K562 (cell line): ENCODE data around the gene PSMB11. TPM values are rescaled to one million over a fixed set of nuclear protein-coding genes. Genes with fewer than 3 reads are reported as not detected.

Experiments
- ATAC-seq: fragments of 200-7000 bp; cut with Tn5 transposase; 3 replicates; pipeline ENCODE4 v1.9.1; 2020; ENCODE audit warnings: moderate library complexity
- BruUV-seq: library from RNA; stranded (reverse); fragments of 400-500 nt; replicated peaks from 2 replicates; lab custom pipeline; 2021; lab: Mats Ljungman, UMichigan
- CTCF ChIA-PET: fragments of 300-600 bp; formaldehyde crosslinking; extraction: SDS; loops from one replicate; lab custom pipeline; 2021; ENCODE audit warnings: low intra/inter-chr PET ratio; lab: Yijun Ruan, JAX
- POLR2A ChIA-PET: fragments of 300-600, 350-650 bp; sonication (Branson Sonifier 250); formaldehyde crosslinking; extraction: SDS; loops from one replicate; lab custom pipeline; 2021; ENCODE audit warnings: antibody characterized with exemption, inconsistent platforms; lab: Yijun Ruan, JAX
- DNase-seq, 4 experiments: peaks; one replicate each; pipeline versions ENCODE4 v3.0.0 to v3.0.0-alpha.2; 2011 to 2018; ENCODE audit warnings: low spot score in 3 of 4, mixed read lengths in 3 of 4; ENCODE audit errors: extremely low read depth in 1 of 4
- FAIRE-seq: peaks from 2 replicates; lab custom pipeline; 2011; peaks lifted over from hg19 to GRCh38; lab: Jason Lieb, UNC
- H2AFZ ChIP-seq: 2 replicates; pipeline ENCODE4 v1.6.0; 2011; ENCODE audit warnings: low read depth, low read length, control low read depth, inconsistent platforms
- H3K27ac ChIP-seq: fragments of 200-600 bp; 3 replicates; pipeline ENCODE4 v1.8.0; 2011; ENCODE audit warnings: low read depth, mild to moderate bottlenecking, control low read depth, inconsistent platforms, low read length, moderate library complexity, mixed read lengths; ENCODE audit errors: extremely low read depth
- H3K27me3 ChIP-seq, 2 experiments: fragments of 300-600 bp in 1 of 2; 2 replicates in 1 of 2; 3 replicates in 1 of 2; pipeline versions ENCODE4 v1.6.0 to v1.8.0; 2011; ENCODE audit warnings: inconsistent platforms in 2 of 2, low read length in 2 of 2, mild to moderate bottlenecking in 1 of 2, mixed read lengths in 1 of 2, moderate library complexity in 1 of 2; ENCODE audit not compliant: control insufficient read depth in 2 of 2, insufficient read depth in 2 of 2
- H3K36me3 ChIP-seq: fragments of 300-600 bp; 3 replicates; pipeline ENCODE4 v1.8.0; 2011; ENCODE audit warnings: mild to moderate bottlenecking, low read length, inconsistent platforms; ENCODE audit not compliant: control insufficient read depth, insufficient read depth
- H3K4me1 ChIP-seq, 2 experiments: fragments of 200-600 bp in 1 of 2; replicated peaks in 1 of 2; 2 replicates in 1 of 2; 3 replicates in 1 of 2; pipeline versions ENCODE4 v1.5.1 to v1.8.0; 2011; ENCODE audit warnings: inconsistent platforms in 2 of 2, low read length in 2 of 2, mild to moderate bottlenecking in 1 of 2, mixed read lengths in 1 of 2, moderate library complexity in 1 of 2; ENCODE audit not compliant: control insufficient read depth in 2 of 2, insufficient read depth in 2 of 2
- H3K4me2 ChIP-seq: 2 replicates; pipeline ENCODE4 v1.6.1; 2011; ENCODE audit warnings: low read length, control low read depth, inconsistent platforms, mixed read lengths; ENCODE audit not compliant: insufficient read depth
- H3K4me3 ChIP-seq: fragments of 200-600 bp; sonication (generic), shearing (Covaris generic); 2 replicates; pipeline ENCODE4 v1.5.1; 2016; ENCODE audit warnings: control low read depth, inconsistent platforms
- H3K79me2 ChIP-seq: fragments of 200-600 bp; 3 replicates; pipeline ENCODE4 v1.8.0; 2011; ENCODE audit warnings: low read length, inconsistent platforms; ENCODE audit not compliant: control insufficient read depth, insufficient read depth
- H3K9ac ChIP-seq, 2 experiments: 2 replicates each; pipeline versions ENCODE4 v1.6.0 to v1.6.1; 2011; ENCODE audit warnings: low read depth in 2 of 2, low read length in 2 of 2, control low read depth in 1 of 2, inconsistent platforms in 1 of 2, mild to moderate bottlenecking in 1 of 2, mixed read lengths in 1 of 2; ENCODE audit not compliant: insufficient read depth in 1 of 2
- H3K9me1 ChIP-seq: one replicate; pipeline ENCODE4 v1.6.0; 2011; ENCODE audit warnings: inconsistent platforms, mild to moderate bottlenecking, low read length, moderate library complexity; ENCODE audit not compliant: control insufficient read depth, insufficient read depth
- H3K9me3 ChIP-seq: replicated peaks from 2 replicates; pipeline ENCODE4 v1.5.1; 2011; ENCODE audit warnings: low read depth, low read length, inconsistent platforms; ENCODE audit not compliant: control insufficient read depth, insufficient read depth
- H4K20me1 ChIP-seq: replicated peaks from 2 replicates; pipeline ENCODE4 v1.6.1; 2011; ENCODE audit warnings: low read length, inconsistent platforms, mixed read lengths; ENCODE audit not compliant: control insufficient read depth, insufficient read depth
- ARID1B ChIP-seq: fragments of 450-650 bp; IDR thresholded peaks from 2 replicates; pipeline ENCODE4 v1.6.1; 2016; ENCODE audit warnings: antibody characterized with exemption, mild to moderate bottlenecking, inconsistent platforms
- ARID2 ChIP-seq: fragments of 450-650 bp; IDR thresholded peaks from 2 replicates; pipeline ENCODE4 v1.6.1; 2017; ENCODE audit warnings: antibody characterized with exemption, mild to moderate bottlenecking
- COPS2 ChIP-seq: fragments of 450-650 bp; conservative IDR thresholded peaks from 2 replicates; pipeline ENCODE4 v1.6.1; 2016; ENCODE audit warnings: mild to moderate bottlenecking, moderate library complexity
- E2F3 ChIP-seq: fragments of 250-450 bp; sonication (Bioruptor Pico); IDR thresholded peaks from 2 replicates; pipeline ENCODE4 v1.4.0; 2020; ENCODE audit warnings: mild to moderate bottlenecking
- EWSR1 ChIP-seq: fragments of 450-650 bp; IDR thresholded peaks from 2 replicates; pipeline ENCODE4 v1.6.1; 2018; ENCODE audit warnings: borderline replicate concordance, mild to moderate bottlenecking, low read depth, moderate library complexity; ENCODE audit not compliant: partially characterized antibody
- FOXJ3 ChIP-seq: sonication (generic); formaldehyde crosslinking; IDR thresholded peaks from 2 replicates; pipeline ENCODE4 v1.4.0; 2020; ENCODE audit warnings: mild to moderate bottlenecking, missing genetic modification reagents
- FOXM1 ChIP-seq, 2 experiments: fragments of 450-650 bp in 1 of 2; sonication (generic) in 1 of 2; formaldehyde crosslinking in 1 of 2; IDR thresholded peaks; 2 replicates each; pipeline versions ENCODE4 v1.6.1 to v1.9.0; 2017 to 2022; ENCODE audit warnings: low read depth in 2 of 2, mild to moderate bottlenecking in 2 of 2, missing genetic modification reagents in 1 of 2, moderate library complexity in 1 of 2
- HOXB6 ChIP-seq: fragments of 250-450 bp; sonication (Bioruptor Pico); IDR thresholded peaks from 2 replicates; pipeline ENCODE4 v1.5.1; 2022; ENCODE audit warnings: mild to moderate bottlenecking, borderline replicate concordance
- NFYB ChIP-seq: IDR thresholded peaks from 2 replicates; pipeline ENCODE4 v1.6.1; 2011; ENCODE audit warnings: mild to moderate bottlenecking, moderate library complexity; ENCODE audit not compliant: insufficient read length; ENCODE audit errors: extremely low read depth
- PTBP1 ChIP-seq: fragments of 200-400 bp; formaldehyde crosslinking; IDR thresholded peaks from 2 replicates; pipeline ENCODE4 v1.6.1; 2017; ENCODE audit warnings: low read depth, low read length
- ZNF121 ChIP-seq: sonication (generic); formaldehyde crosslinking; conservative IDR thresholded peaks from 2 replicates; pipeline ENCODE4 v1.8.0; 2022; ENCODE audit warnings: missing genetic modification reagents
- ZNF140 ChIP-seq: fragments of 250-450 bp; sonication (Bioruptor Pico); IDR thresholded peaks from 2 replicates; pipeline ENCODE4 v1.8.0; 2021; ENCODE audit warnings: moderate library complexity, mild to moderate bottlenecking, inconsistent platforms
- ZNF217 ChIP-seq: sonication (generic); formaldehyde crosslinking; IDR thresholded peaks from 2 replicates; pipeline ENCODE4 v1.8.0; 2022; ENCODE audit warnings: mild to moderate bottlenecking, missing genetic modification reagents
- ZNF384 ChIP-seq: IDR thresholded peaks from 2 replicates; pipeline ENCODE4 v1.6.1; 2012; ENCODE audit warnings: low read depth, low read length, improper control_type of control experiment
- ZNF445 ChIP-seq: fragments of 250-450 bp; sonication (Bioruptor Pico); IDR thresholded peaks from 2 replicates; pipeline ENCODE4 v1.4.0; 2020; ENCODE audit warnings: low read depth, mild to moderate bottlenecking, moderate library complexity
- ZNF644 ChIP-seq: fragments of 200-800 bp; sonication (Bioruptor generic); IDR thresholded peaks from 2 replicates; pipeline ENCODE4 v1.6.1; 2016; ENCODE audit warnings: low read depth, missing genetic modification characterization, missing compliant biosample characterization
- WGBS: fragments of 100-300 bp; shearing (Covaris generic); methylation state at CpG from one replicate; pipeline ENCODE4 v1.1.6; 2016; ENCODE audit warnings: low coverage, mixed read lengths; ENCODE audit not compliant: insufficient coverage; ENCODE audit errors: missing lambda C conversion rate; 5-methylcytosine and 5-hydroxymethylcytosine counted together
- in situ Hi-C: fragments of 300-500 bp; cut with MboI; formaldehyde crosslinking; loops from 4 replicates; pipeline ENCODE4 v1.15.0; 2018; ENCODE audit warnings: inconsistent platforms, mixed read lengths
- intact Hi-C: fragments of 100-400 bp; cut with micrococcal nuclease; formaldehyde crosslinking; loops from 2 replicates; pipeline ENCODE4 v1.14.2; 2022
- polyA plus RNA-seq, 8 experiments: library from polyadenylated mRNA; depleted of rRNA in 4 of 8; stranded (reverse) in 5 of 8; unstranded in 3 of 8; fragments of >200 nt; fragmentation: Nextera tagmentation in 2 of 8; fragmentation: Illumina TruSeq in 1 of 8; extraction: Ambion mirVana in 2 of 8; extraction: Trizol in 1 of 8; gene quantifications; 2 replicates each; pipeline versions ENCODE4 v1.2.1 to v1.2.3, GENCODE V29; 2011 to 2014; ENCODE audit warnings: inconsistent platforms in 1 of 8, missing spikeins in 1 of 8
- total RNA-seq, 7 experiments: library from RNA; depleted of rRNA in 6 of 7; stranded (reverse); fragments of >200 nt in 6 of 7; fragmentation: Illumina TruSeq in 2 of 7; extraction: Trizol in 2 of 7; gene quantifications; 2 replicates each; pipeline versions ENCODE4 v1.2.1 to v1.2.3, GENCODE V29; 2011 to 2021; ENCODE audit warnings: low replicate concordance in 1 of 7
- TF ChIP-seq, protein P1 (sequence below): sonication (generic); formaldehyde crosslinking; IDR thresholded peaks from 2 replicates; pipeline ENCODE4 v1.8.0; 2022; ENCODE audit warnings: mild to moderate bottlenecking, low read depth, missing genetic modification reagents
- TF ChIP-seq, protein P2 (sequence below): fragments of 450-650 bp; IDR thresholded peaks from 2 replicates; pipeline ENCODE4 v1.6.1; 2016; ENCODE audit warnings: low read depth, mild to moderate bottlenecking, moderate library complexity
- TF ChIP-seq, protein P3 (sequence below): fragments of 250-450 bp; sonication (Bioruptor Pico); IDR thresholded peaks from 2 replicates; pipeline ENCODE4 v1.4.0; 2020; ENCODE audit warnings: mild to moderate bottlenecking, moderate library complexity, borderline replicate concordance

PSMB11 gene
- total and polyA plus RNA-seq, 9 of the 15 experiments (the other 6 are each of a cell fraction or from before 2014, with no cell fraction given) = not detected

DNA sequence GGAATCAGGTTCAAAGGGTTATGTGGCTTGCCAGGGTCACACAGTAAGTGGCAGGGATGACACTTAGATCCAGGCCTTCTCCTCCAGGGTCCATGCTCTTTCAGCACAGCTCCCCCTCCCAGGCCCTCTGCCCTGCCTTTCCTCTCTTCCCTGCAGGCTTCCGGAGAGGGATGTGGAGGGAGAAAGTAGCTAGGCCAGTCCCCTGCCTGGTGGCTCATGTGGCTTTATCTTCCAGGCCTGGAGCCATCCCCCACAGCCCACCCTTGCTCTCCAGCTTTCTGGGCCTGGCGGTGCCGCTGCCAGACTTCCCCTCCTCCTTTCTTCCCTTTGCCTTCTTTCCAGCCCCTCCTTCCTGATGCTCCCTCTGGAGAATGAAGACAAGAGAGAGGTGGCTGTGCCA lies 1.7 kb downstream of the PSMB11 start:
- peaks cover 15 to 35% of the 10 kb centered on the region in 2 experiments for H3K4me1 ChIP-seq
- no peaks in the 10 kb centered on the region for H3K9me3 ChIP-seq
- no peaks in the 10 kb centered on the region for H3K27me3 ChIP-seq
- WGBS = 94% methylated on average over 3 of the region's 3 CpGs
- no peaks in the 10 kb centered on the region for H3K9me1 ChIP-seq
- H3K4me2 ChIP-seq = no peak overlapping the region
- BruUV-seq = no TSS peak
- TF ChIP-seq HOXB6 (CRISPR knock-in tag) = no peak
- TF ChIP-seq, protein P1, sequence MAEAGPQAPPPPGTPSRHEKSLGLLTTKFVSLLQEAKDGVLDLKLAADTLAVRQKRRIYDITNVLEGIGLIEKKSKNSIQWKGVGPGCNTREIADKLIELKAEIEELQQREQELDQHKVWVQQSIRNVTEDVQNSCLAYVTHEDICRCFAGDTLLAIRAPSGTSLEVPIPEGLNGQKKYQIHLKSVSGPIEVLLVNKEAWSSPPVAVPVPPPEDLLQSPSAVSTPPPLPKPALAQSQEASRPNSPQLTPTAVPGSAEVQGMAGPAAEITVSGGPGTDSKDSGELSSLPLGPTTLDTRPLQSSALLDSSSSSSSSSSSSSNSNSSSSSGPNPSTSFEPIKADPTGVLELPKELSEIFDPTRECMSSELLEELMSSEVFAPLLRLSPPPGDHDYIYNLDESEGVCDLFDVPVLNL = no peak
- TF ChIP-seq COPS2 = no peak
- no peak for TF ChIP-seq ZNF140 (CRISPR knock-in tag)
- TF ChIP-seq EWSR1 = no peak
- no peak for TF ChIP-seq ZNF644 (tag)
- TF ChIP-seq ZNF121 (CRISPR knock-in tag) = no peak
- no peak for TF ChIP-seq ZNF384
- TF ChIP-seq ARID2 = no peak
- no peak for TF ChIP-seq NFYB
- no peak for TF ChIP-seq PTBP1
- TF ChIP-seq, protein P2, sequence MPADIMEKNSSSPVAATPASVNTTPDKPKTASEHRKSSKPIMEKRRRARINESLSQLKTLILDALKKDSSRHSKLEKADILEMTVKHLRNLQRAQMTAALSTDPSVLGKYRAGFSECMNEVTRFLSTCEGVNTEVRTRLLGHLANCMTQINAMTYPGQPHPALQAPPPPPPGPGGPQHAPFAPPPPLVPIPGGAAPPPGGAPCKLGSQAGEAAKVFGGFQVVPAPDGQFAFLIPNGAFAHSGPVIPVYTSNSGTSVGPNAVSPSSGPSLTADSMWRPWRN = no peak
- TF ChIP-seq, protein P3, sequence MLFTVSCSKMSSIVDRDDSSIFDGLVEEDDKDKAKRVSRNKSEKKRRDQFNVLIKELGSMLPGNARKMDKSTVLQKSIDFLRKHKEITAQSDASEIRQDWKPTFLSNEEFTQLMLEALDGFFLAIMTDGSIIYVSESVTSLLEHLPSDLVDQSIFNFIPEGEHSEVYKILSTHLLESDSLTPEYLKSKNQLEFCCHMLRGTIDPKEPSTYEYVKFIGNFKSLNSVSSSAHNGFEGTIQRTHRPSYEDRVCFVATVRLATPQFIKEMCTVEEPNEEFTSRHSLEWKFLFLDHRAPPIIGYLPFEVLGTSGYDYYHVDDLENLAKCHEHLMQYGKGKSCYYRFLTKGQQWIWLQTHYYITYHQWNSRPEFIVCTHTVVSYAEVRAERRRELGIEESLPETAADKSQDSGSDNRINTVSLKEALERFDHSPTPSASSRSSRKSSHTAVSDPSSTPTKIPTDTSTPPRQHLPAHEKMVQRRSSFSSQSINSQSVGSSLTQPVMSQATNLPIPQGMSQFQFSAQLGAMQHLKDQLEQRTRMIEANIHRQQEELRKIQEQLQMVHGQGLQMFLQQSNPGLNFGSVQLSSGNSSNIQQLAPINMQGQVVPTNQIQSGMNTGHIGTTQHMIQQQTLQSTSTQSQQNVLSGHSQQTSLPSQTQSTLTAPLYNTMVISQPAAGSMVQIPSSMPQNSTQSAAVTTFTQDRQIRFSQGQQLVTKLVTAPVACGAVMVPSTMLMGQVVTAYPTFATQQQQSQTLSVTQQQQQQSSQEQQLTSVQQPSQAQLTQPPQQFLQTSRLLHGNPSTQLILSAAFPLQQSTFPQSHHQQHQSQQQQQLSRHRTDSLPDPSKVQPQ (CRISPR knock-in tag) = no peak
- no peak for TF ChIP-seq ARID1B
- TF ChIP-seq ZNF217 (CRISPR knock-in tag) = no peak
- no peak for TF ChIP-seq FOXJ3 (CRISPR knock-in tag)
- TF ChIP-seq ZNF445 = no peak
- no peak for TF ChIP-seq FOXM1 (IDR thresholded peaks at IDR 0.05; ENCODE audit: low read depth)
- no peak for TF ChIP-seq FOXM1 (CRISPR knock-in tag; IDR thresholded peaks at IDR 0.05; ENCODE audit: low read depth)
- no peak for TF ChIP-seq E2F3 (CRISPR knock-in tag)
- TF ChIP-seq, all 486 proteins: peak for 0
- H3K27ac ChIP-seq = no peak overlapping the region
- H3K9ac ChIP-seq = 0 out of 4 replicates have a peak overlapping the region, but pooled peaks of 1 of the 2 experiments have one; percentile 30
- in situ Hi-C loops = no loop called here
- intact Hi-C loops = no loop called here
- no peaks in the 10 kb centered on the region for H3K79me2 ChIP-seq
- no peak overlapping the region for H3K4me3 ChIP-seq
- no peaks in the 10 kb centered on the region for H4K20me1 ChIP-seq
- no peak for FAIRE-seq
- ChIA-PET CTCF (no interaction called here), POLR2A (interaction anchor here (1.0 to 1.7 kb wide), 2 partner anchors 37 kb away, joined by 3 to 5 read pairs; no protein-coding TSS in a partner anchor)
- H3K36me3 ChIP-seq = no peaks in the 10 kb centered on the region
- no peak overlapping the region for H2AFZ ChIP-seq
- no peak for DNase-seq
- ATAC-seq = no peak
